SK-N-MC (cell line): ENCODE data around the gene ACVR1B.

Source experiments
- DNase-seq: peaks from one replicate; pipeline ENCODE4 v3.0.0-alpha.2; 2011; ENCODE audit warnings: low read depth, low spot score
- H3K27ac ChIP-seq: fragments of 200-600 bp; sonication (generic); 2 replicates; pipeline ENCODE4 v1.5.1; 2016; ENCODE audit warnings: mixed run types
- H3K36me3 ChIP-seq: fragments of 200-600 bp; sonication (generic); 2 replicates; pipeline ENCODE4 v1.6.1; 2017; ENCODE audit warnings: antibody characterized with exemption, low read length, mixed read lengths; ENCODE audit not compliant: insufficient read depth
- H3K4me3 ChIP-seq: fragments of 200-600 bp; sonication (generic); 2 replicates; pipeline ENCODE4 v1.5.1; 2016
- H3K9ac ChIP-seq: fragments of 200-600 bp; sonication (generic); 2 replicates; pipeline ENCODE4 v1.8.0; 2017; ENCODE audit warnings: mixed run types, mixed read lengths; ENCODE audit not compliant: insufficient read length
- H3K9me3 ChIP-seq: fragments of 200-600 bp; sonication (generic); 2 replicates; pipeline ENCODE4 v1.6.1; 2017; ENCODE audit warnings: low read depth, mild to moderate bottlenecking, antibody characterized with exemption, low read length, moderate library complexity, mixed read lengths
- EZH2 ChIP-seq: fragments of 200-600 bp; sonication (generic); IDR thresholded peaks from one replicate; pipeline ENCODE4 v1.6.1; 2017; ENCODE audit warnings: antibody characterized with exemption
- FOXP2 ChIP-seq: optimal IDR thresholded peaks from 2 replicates; pipeline ENCODE3; 2011; ENCODE audit warnings: mild to moderate bottlenecking, moderate library complexity; ENCODE audit not compliant: insufficient read depth; ENCODE audit errors: extremely low read length, control extremely low read depth
- POLR2AphosphoS5 ChIP-seq: IDR thresholded peaks from 2 replicates; pipeline ENCODE4 v1.6.1; 2012; ENCODE audit warnings: mild to moderate bottlenecking, low read depth, low read length, borderline replicate concordance

The ACVR1B gene

DNA sequence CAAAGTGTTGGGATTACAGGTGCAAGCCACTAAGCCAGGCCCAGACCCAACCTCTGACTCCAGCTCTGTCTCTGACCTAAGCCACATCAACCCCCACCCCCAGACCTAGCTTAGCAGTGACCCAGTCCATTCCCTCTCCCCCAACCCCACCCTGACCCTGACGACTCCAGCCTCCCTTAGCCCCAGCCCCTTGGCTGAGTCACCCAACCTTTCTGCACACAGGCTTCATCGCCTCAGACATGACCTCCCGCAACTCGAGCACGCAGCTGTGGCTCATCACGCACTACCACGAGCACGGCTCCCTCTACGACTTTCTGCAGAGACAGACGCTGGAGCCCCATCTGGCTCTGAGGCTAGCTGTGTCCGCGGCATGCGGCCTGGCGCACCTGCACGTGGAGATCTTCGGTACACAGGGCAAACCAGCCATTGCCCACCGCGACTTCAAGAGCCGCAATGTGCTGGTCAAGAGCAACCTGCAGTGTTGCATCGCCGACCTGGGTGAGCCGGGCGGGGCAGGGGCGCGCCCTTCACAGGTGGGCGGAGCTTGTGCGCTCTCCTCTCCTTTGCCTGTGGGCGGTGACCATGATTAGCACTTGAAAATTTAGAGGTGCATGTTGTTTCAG lies 36.4 kb upstream of the ACVR1B start:
- Histone ChIP-seq H3K27ac (no peak overlapping the region), H3K9me3 (no peaks in the 10 kb centered on the region), H3K4me3 (no peak overlapping the region), H3K36me3 (no peaks in the 10 kb centered on the region), H3K9ac (no peak overlapping the region)
- DNase-seq = no peak
- no peak for TF ChIP-seq EZH2
- TF ChIP-seq FOXP2 = no peak
- no peak for TF ChIP-seq POLR2AphosphoS5

DNA sequence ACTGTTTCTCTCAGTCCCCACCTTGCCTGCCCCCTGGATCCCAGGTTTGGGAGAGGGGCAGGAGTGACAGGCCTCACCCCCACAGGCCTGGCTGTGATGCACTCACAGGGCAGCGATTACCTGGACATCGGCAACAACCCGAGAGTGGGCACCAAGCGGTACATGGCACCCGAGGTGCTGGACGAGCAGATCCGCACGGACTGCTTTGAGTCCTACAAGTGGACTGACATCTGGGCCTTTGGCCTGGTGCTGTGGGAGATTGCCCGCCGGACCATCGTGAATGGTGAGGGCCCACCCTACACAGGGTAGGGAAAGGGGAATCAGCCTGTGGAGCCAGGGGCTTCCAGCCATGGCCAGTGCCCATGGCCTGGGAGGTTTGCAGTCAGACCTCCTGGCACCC lies 35.5 kb upstream of the ACVR1B start:
- no peak overlapping the region for H3K4me3 ChIP-seq
- no peak for TF ChIP-seq POLR2AphosphoS5
- TF ChIP-seq EZH2 = no peak
- no peak for TF ChIP-seq FOXP2
- H3K27ac ChIP-seq = no peak overlapping the region
- no peaks in the 10 kb centered on the region for H3K9me3 ChIP-seq
- H3K36me3 ChIP-seq = no peaks in the 10 kb centered on the region
- H3K9ac ChIP-seq = no peak overlapping the region
- DNase-seq = no peak

DNA sequence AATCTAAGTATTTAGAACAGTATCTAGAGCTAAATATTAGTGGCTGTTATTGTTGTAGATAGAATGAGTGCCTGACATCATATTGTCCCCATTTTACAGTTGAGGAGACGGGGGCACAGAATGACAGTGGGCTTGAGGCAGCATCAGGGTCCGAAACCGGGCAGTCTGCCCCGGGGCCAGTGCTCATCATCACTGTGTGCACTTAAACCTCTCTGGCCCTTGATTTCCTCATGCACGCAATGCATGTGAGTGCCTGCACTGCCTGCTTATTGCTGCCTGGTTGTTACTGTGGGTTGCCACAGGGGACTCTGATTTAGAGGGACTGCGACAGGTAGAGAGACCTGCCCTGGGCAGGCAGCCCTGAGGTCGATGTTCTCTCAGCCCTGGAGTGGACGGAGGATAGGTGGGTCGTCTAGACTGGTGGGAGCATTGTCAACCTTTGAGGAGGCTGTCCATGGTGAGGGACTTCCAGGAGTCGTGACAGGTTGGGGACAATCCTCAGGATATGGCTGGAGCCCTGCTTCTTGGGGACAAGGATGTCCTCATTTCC lies 34.4 kb upstream of the ACVR1B start:
- Histone ChIP-seq H3K4me3 (no peak overlapping the region), H3K9me3 (no peaks in the 10 kb centered on the region), H3K36me3 (no peaks in the 10 kb centered on the region), H3K9ac (no peak overlapping the region), H3K27ac (no peak overlapping the region)
- DNase-seq = no peak
- TF ChIP-seq EZH2 = no peak
- no peak for TF ChIP-seq FOXP2
- TF ChIP-seq POLR2AphosphoS5 = no peak

DNA sequence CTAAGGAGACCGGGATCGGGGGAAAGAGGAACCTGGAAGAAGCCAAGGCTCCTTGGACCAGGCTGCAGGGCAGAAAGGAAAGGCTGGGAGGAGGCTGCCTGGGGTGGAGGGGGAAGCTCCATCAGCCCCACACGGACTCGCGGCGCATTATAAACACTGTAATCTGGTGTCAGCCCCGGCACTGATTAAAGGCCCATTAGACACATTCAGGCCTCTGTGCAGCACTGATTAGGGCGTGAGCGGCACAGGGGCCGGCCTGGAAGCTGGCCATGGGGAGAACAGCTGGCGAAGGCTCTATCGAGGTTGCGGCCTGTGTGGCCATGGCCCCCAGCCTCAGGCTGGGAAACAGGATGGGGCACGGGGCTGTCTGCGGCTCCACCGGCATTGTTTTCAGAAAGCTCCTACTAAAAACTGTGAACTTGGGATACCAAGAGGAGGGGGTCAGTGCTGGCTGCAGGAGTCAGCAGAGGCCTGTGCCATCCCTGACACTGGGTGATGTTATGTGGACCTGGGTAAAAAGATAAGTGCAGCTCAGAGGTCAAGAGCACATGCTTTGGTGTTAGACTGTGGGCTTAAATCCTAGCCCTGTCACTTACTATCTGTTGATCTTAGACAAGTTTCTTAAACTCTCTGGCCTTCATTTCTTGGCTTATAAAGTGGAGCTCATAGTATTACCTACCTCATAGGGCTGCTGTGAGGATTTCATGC lies 33.6 kb upstream of the ACVR1B start:
- DNase-seq = no peak
- no peak for TF ChIP-seq FOXP2
- no peak for TF ChIP-seq POLR2AphosphoS5
- Histone ChIP-seq H3K9me3 (no peaks in the 10 kb centered on the region), H3K4me3 (no peak overlapping the region), H3K36me3 (no peaks in the 10 kb centered on the region), H3K27ac (no peak overlapping the region), H3K9ac (no peak overlapping the region)

DNA sequence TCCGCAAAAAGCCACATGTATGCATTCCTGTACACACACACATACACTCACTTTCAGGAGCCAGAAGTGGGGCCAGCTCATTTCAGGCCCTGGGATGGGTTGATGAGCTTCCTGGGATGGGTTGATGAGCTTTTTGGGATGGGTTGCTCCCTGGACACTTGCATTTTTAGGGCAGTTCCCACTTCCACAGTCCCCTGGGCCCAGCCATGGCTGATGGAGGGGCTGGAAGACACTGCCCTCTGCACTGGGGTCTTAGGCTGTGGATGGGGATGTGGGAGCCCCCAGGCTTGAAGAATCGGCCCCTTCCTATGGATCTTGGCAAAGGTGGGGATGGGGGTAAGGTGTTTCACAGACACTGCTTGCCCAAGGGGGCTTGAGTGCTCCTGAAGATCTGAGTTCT lies 31.5 kb upstream of the ACVR1B start:
- Histone ChIP-seq H3K36me3 (no peaks in the 10 kb centered on the region), H3K9ac (no peak overlapping the region), H3K9me3 (no peaks in the 10 kb centered on the region), H3K27ac (no peak overlapping the region), H3K4me3 (no peak overlapping the region)
- no peak for DNase-seq
- no peak for TF ChIP-seq POLR2AphosphoS5
- no peak for TF ChIP-seq EZH2
- TF ChIP-seq FOXP2 = no peak

DNA sequence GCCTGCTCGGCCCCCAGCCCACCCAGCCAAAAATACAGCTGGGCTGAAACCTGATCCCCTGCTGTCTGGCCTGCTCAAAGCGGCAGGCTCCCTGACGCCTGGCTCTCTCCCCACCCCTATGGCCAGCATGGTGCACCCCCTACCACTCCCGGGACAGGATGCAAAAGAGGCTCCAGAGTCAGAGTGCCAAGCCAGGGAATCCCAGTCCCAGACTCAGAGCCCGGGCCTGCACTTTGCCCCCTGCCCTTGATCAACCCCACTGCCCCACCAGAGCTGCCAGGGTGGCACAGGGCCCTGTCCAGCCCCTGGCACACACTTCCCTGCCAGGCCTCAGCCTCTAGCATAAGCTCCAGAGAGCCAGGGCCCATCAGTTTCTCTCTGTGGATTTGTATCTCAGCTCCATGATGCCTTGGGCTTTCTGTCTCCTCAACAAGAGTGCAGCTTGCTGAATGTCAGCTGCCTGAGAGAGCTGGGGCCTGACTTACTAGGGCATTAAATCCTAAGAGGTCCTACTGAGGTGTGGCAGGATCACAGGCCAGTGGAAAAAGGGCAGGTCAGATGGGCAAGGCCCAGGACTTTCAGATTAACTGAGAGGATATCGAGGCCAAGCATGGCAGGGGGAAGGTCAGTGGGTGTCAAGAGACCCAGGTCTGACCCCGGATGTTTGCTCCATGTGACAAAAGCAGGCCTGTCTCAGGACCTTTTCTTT lies 30.3 kb upstream of the ACVR1B start:
- Histone ChIP-seq H3K4me3 (no peak overlapping the region), H3K27ac (no peak overlapping the region), H3K9me3 (no peaks in the 10 kb centered on the region), H3K36me3 (no peaks in the 10 kb centered on the region), H3K9ac (no peak overlapping the region)
- TF ChIP-seq POLR2AphosphoS5 (no peak), EZH2 (no peak), FOXP2 (no peak)
- DNase-seq = no peak

DNA sequence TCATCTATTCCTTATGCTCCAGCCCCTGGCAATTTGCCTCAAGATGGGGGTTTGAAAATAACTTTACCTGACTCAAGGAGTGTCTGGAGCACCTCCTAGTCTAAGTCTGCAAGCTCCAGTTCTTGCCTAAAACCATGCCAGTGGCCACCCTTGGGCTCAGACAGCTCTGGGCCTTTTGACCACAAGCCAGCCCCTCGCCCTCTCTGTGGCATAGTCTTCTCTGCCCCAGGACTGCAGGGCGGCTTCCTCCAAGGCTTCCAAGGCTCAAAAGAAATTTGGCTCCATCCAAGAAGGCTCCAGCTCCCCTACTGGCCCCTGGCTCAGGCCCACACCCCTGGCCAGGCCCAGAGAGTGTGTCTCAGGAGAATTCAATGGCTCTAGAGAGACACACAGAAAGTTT lies 29.4 kb upstream of the ACVR1B start:
- no peak overlapping the region for H3K9ac ChIP-seq
- no peak for DNase-seq
- no peaks in the 10 kb centered on the region for H3K36me3 ChIP-seq
- H3K27ac ChIP-seq = no peak overlapping the region
- TF ChIP-seq FOXP2 (no peak), EZH2 (no peak), POLR2AphosphoS5 (no peak)
- no peak overlapping the region for H3K4me3 ChIP-seq
- no peaks in the 10 kb centered on the region for H3K9me3 ChIP-seq

DNA sequence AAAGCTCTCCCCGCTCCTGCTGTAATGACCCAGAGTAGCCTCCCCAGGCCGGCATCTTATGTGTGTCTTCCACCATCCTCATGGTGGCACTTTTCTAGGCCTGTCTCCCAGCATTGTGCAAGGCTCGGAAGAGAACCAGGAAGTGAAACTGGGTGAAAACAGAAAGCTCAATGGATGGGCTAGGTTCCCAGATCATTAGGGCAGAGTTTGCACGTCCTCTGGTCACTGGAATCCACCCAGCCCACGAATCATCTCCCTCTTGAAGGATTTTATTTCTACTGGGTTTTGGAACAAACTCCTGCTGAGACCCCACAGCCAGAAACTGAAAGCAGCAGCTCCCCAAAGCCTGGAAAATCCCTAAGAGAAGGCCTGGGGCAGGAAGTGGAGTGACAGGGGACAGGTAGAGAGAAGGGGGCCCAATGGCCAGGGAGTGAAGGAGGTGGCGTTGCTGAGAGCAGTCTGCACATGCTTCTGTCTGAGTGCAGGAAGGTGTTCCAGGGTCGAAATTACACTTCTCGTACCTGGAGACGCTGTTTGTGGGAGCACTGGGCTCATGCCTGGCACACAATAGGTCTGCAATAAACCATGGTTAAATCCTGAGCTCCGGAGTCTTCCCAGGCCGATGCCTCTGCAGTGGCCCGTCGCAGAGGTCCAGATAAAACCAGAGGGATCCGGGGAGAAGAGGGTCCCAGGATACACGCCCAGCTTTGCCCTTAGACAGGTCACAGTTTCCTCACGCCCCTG lies 28.6 kb upstream of the ACVR1B start:
- no peaks in the 10 kb centered on the region for H3K36me3 ChIP-seq
- H3K4me3 ChIP-seq = no peak overlapping the region
- DNase-seq = no peak
- no peak overlapping the region for H3K27ac ChIP-seq
- TF ChIP-seq POLR2AphosphoS5 = no peak
- no peak for TF ChIP-seq FOXP2
- TF ChIP-seq EZH2 = no peak
- no peak overlapping the region for H3K9ac ChIP-seq
- H3K9me3 ChIP-seq = no peaks in the 10 kb centered on the region
